Smooth muscle cell (in vitro differentiated cells): ENCODE results near the gene TYMS. TPM values are rescaled to one million over a fixed set of nuclear protein-coding genes. Genes with fewer than 3 reads are reported as not detected.

Experiments used
- DNase-seq: peaks from one replicate; lab custom pipeline; 2025; ENCODE audit not compliant: unreplicated experiment; lab: John Stamatoyannopoulos, UW
- H2AFZ ChIP-seq: fragments of 200-600 bp; sonication (generic); 2 replicates; pipeline ENCODE4 v1.6.0; 2016; ENCODE audit warnings: antibody characterized with exemption, low read depth, mild to moderate bottlenecking
- H3F3A ChIP-seq: fragments of 200-600 bp; sonication (generic); 2 replicates; pipeline ENCODE4 v1.6.0; 2017; ENCODE audit warnings: antibody characterized with exemption, low read depth
- H3K27ac ChIP-seq: fragments of 200-600 bp; sonication (generic); 2 replicates; pipeline ENCODE4 v1.5.1; 2016; ENCODE audit warnings: low read depth, mild to moderate bottlenecking
- H3K27me3 ChIP-seq: fragments of 200-600 bp; sonication (generic); 2 replicates; pipeline ENCODE4 v1.6.1; 2016; ENCODE audit warnings: low read depth, mild to moderate bottlenecking
- H3K36me3 ChIP-seq: fragments of 200-600 bp; sonication (generic); 2 replicates; pipeline ENCODE4 v1.5.1; 2016; ENCODE audit warnings: low read depth
- H3K4me1 ChIP-seq: fragments of 200-600 bp; sonication (generic); 2 replicates; pipeline ENCODE4 v1.5.1; 2016; ENCODE audit warnings: low read depth
- H3K4me2 ChIP-seq: fragments of 200-600 bp; sonication (generic); 2 replicates; pipeline ENCODE4 v1.6.0; 2016; ENCODE audit warnings: mild to moderate bottlenecking
- H3K4me3 ChIP-seq: fragments of 200-600 bp; sonication (generic); 2 replicates; pipeline ENCODE4 v1.5.1; 2016; ENCODE audit warnings: mild to moderate bottlenecking
- H3K79me2 ChIP-seq: fragments of 200-600 bp; sonication (generic); 2 replicates; pipeline ENCODE4 v1.6.0; 2016; ENCODE audit warnings: low read depth, mild to moderate bottlenecking
- H3K9ac ChIP-seq: fragments of 200-600 bp; sonication (generic); 2 replicates; pipeline ENCODE4 v1.6.0; 2016; ENCODE audit warnings: low read depth
- H3K9me3 ChIP-seq: fragments of 200-600 bp; sonication (generic); replicated peaks from 2 replicates; pipeline ENCODE4 v1.5.1; 2016; ENCODE audit warnings: low read depth
- H4K20me1 ChIP-seq: fragments of 200-600 bp; sonication (generic); 2 replicates; pipeline ENCODE4 v1.6.0; 2016; ENCODE audit warnings: low read depth
- CTCF ChIP-seq: fragments of 200-600 bp; sonication (generic); IDR thresholded peaks from 2 replicates; pipeline ENCODE4 v1.5.1; 2017; ENCODE audit warnings: borderline replicate concordance, mild to moderate bottlenecking, antibody characterized with exemption; ENCODE audit not compliant: insufficient read depth, poor library complexity, severe bottlenecking
- WGBS: methylation state at CpG from one replicate; pipeline ENCODE4 v1.1.7; 2016; ENCODE audit warnings: low lambda C conversion rate; 5-methylcytosine and 5-hydroxymethylcytosine counted together
- polyA plus RNA-seq: library from polyadenylated mRNA; unstranded; fragments of >200 nt; fragmentation: Nextera tagmentation; extraction: Ambion mirVana; gene quantifications from 2 replicates; pipeline ENCODE4 v1.2.1, GENCODE V29; 2016
- total RNA-seq: library from RNA; depleted of rRNA; stranded (reverse); fragments of >200 nt; gene quantifications from 2 replicates; pipeline ENCODE4 v1.2.3, GENCODE V29; 2014

TYMS gene
- total and polyA plus RNA-seq, 2 experiments from 2014 or later: 29.1 to 85.3 TPM

DNA sequence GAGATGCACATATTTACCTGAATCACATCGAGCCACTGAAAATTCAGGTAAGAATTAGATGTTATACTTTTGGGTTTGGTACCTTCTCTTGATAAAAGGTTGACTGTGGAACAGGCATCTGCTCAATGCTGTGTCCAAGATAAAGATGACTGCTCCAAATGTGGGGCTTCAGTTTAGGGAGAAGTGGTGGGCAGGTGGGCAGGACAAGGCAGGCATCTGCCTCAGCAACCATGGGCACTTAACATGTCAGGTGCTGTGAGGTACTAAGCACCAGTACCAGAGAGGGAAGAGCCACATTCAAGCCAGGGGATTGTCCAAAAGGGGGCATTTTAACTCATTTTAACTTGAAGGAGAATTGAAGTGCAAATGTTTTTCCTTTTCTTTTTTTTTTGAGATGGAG lies 14.0 kb downstream of the TYMS start:
- Histone ChIP-seq H3K27me3 (no peaks in the 10 kb centered on the region), H3K9ac (no peak overlapping the region), H2AFZ (no peak overlapping the region), H3K79me2 (no peaks in the 10 kb centered on the region), H3K4me3 (no peak overlapping the region), H3K36me3 (no peaks in the 10 kb centered on the region), H3F3A (no peaks in the 10 kb centered on the region), H3K27ac (no peak overlapping the region), H3K9me3 (no peaks in the 10 kb centered on the region), H3K4me2 (no peak overlapping the region), H4K20me1 (no peaks in the 10 kb centered on the region), H3K4me1 (no peaks in the 10 kb centered on the region)
- TF ChIP-seq CTCF: no peak
- DNase-seq: no peak
- 100% methylated on average over 1 of the region's 1 CpG for WGBS

DNA sequence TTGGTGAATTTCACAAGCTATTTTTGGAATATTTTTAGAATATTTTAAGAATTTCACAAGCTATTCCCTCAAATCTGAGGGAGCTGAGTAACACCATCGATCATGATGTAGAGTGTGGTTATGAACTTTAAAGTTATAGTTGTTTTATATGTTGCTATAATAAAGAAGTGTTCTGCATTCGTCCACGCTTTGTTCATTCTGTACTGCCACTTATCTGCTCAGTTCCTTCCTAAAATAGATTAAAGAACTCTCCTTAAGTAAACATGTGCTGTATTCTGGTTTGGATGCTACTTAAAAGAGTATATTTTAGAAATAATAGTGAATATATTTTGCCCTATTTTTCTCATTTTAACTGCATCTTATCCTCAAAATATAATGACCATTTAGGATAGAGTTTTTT lies 15.9 kb downstream of the TYMS start:
- Histone ChIP-seq H3K4me3 (no peak overlapping the region), H3K4me1 (no peaks in the 10 kb centered on the region), H3K9me3 (no peaks in the 10 kb centered on the region), H3F3A (no peaks in the 10 kb centered on the region), H3K79me2 (no peaks in the 10 kb centered on the region), H2AFZ (no peak overlapping the region), H3K27me3 (no peaks in the 10 kb centered on the region), H3K4me2 (no peak overlapping the region), H3K27ac (no peak overlapping the region), H4K20me1 (no peaks in the 10 kb centered on the region), H3K36me3 (no peaks in the 10 kb centered on the region), H3K9ac (no peak overlapping the region)
- no peak for DNase-seq
- 92% methylated on average over 3 of the region's 3 CpGs for WGBS
- no peak for TF ChIP-seq CTCF

DNA sequence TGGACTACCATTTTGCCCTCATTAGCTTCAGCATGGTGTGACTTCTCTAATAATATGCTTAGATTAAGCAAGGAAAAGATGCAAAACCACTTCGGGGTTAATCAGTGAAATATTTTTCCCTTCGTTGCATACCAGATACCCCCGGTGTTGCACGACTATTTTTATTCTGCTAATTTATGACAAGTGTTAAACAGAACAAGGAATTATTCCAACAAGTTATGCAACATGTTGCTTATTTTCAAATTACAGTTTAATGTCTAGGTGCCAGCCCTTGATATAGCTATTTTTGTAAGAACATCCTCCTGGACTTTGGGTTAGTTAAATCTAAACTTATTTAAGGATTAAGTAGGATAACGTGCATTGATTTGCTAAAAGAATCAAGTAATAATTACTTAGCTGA lies 16.3 kb downstream of the TYMS start:
- no peak overlapping the region for H3K9ac ChIP-seq
- TF ChIP-seq CTCF: no peak
- no peak overlapping the region for H3K4me2 ChIP-seq
- no peaks in the 10 kb centered on the region for H4K20me1 ChIP-seq
- 96% methylated on average over 5 of the region's 5 CpGs for WGBS
- no peaks in the 10 kb centered on the region for H3K79me2 ChIP-seq
- no peaks in the 10 kb centered on the region for H3K4me1 ChIP-seq
- no peaks in the 10 kb centered on the region for H3K27me3 ChIP-seq
- no peaks in the 10 kb centered on the region for H3K36me3 ChIP-seq
- DNase-seq: no peak
- no peak overlapping the region for H3K27ac ChIP-seq
- H3K9me3 ChIP-seq: no peaks in the 10 kb centered on the region
- no peaks in the 10 kb centered on the region for H3F3A ChIP-seq
- H3K4me3 ChIP-seq: no peak overlapping the region
- H2AFZ ChIP-seq: no peak overlapping the region

GRCh38 chr18:675307-675706 lies 17.9 kb downstream of the TYMS start:
- no peak for DNase-seq
- Histone ChIP-seq H3K27ac (no peak overlapping the region), H3K4me3 (no peak overlapping the region), H3K79me2 (no peaks in the 10 kb centered on the region), H3K9ac (no peak overlapping the region), H3K27me3 (no peaks in the 10 kb centered on the region), H3K9me3 (no peaks in the 10 kb centered on the region), H3K36me3 (no peaks in the 10 kb centered on the region), H3F3A (no peaks in the 10 kb centered on the region), H3K4me1 (no peaks in the 10 kb centered on the region), H2AFZ (no peak overlapping the region), H4K20me1 (no peaks in the 10 kb centered on the region), H3K4me2 (no peak overlapping the region)
- no peak for TF ChIP-seq CTCF
- 98% methylated on average over 7 of the region's 7 CpGs for WGBS
